Heart left ventricle (tissue), 13 donors: ENCODE measurements around the gene CACNA1D.

ENCODE experiments used
- POLR2A ChIP-seq, 2 donors: fragments of 450-650 bp; IDR thresholded peaks; one replicate each; pipeline ENCODE4 v1.6.1; 2017; ENCODE audit warnings: antibody characterized with exemption in 2 of 2, mild to moderate bottlenecking in 2 of 2, moderate library complexity in 2 of 2
- TF ChIP-seq, protein P1 (sequence below), 12 donors: fragments of 200-600 bp; sonication (generic) in 4 of 12; IDR thresholded peaks; one replicate each; pipeline versions ENCODE4 v1.5.0 to v1.8.0; 2018 to 2022; ENCODE audit warnings: antibody characterized with exemption in 12 of 12, mild to moderate bottlenecking in 5 of 12
- donor health status: ischemic (EF 13 %, LVEDD 7.1; RV severe dilation, severe dysfunction).
- donor health status: DM: no; HTN: yes; CAD: no.
- donor health status: DM: no; HTN: no; CAD: no.
- donor health status: ischemic (EF 25% LVEDD 6.9; RV normal size, moderate dysfunction).
- donor health status: ischemic (EF 25% LVEDD 5.7; RV mildly dilated, moderate dysfunction).
- donor health status: ischemic (EF 35%, LVEDD 5.7; RV mildly dilated, moderate dysfunction).
- donor health status: nonischemic (EF 11% LVEDD 7.7; RV severe dilation, severe dysfunction).
- donor health status: DM: yes; HTN: yes; CAD: no.
- donor health status: PGD.
- donor health status: ischemic (EF 29% LVEDD 5.4; RV normal size, mild dysfunction).
- donor health status: nonischemic (EF 23%, LVEDD 6.1; RV moderate dilation, normal function).

DNA sequence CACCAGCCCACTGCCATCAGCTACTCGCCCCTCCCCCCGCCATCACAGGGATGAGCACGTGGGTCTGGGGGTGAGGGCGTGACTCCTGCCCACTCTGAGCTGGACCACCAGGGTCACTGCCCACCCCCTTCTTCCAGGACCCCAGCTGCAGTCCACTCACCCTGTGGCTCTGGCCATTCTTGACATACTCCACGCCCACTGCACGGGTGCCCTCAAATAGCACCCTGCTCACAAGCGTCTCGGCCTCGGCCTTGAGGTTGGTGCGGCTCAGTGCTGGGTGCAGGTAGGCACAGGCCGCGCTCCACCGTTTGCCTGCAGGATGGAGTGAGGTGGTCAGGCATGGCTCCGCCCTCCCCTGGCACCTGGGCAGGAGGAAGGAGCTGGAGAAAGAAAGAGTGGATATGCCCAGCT, 327.9 kb downstream of the CACNA1D start:
- TF ChIP-seq, protein P1, sequence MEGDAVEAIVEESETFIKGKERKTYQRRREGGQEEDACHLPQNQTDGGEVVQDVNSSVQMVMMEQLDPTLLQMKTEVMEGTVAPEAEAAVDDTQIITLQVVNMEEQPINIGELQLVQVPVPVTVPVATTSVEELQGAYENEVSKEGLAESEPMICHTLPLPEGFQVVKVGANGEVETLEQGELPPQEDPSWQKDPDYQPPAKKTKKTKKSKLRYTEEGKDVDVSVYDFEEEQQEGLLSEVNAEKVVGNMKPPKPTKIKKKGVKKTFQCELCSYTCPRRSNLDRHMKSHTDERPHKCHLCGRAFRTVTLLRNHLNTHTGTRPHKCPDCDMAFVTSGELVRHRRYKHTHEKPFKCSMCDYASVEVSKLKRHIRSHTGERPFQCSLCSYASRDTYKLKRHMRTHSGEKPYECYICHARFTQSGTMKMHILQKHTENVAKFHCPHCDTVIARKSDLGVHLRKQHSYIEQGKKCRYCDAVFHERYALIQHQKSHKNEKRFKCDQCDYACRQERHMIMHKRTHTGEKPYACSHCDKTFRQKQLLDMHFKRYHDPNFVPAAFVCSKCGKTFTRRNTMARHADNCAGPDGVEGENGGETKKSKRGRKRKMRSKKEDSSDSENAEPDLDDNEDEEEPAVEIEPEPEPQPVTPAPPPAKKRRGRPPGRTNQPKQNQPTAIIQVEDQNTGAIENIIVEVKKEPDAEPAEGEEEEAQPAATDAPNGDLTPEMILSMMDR (IDR thresholded peaks at IDR 0.05), result no peak
- no peak for TF ChIP-seq POLR2A (IDR thresholded peaks at IDR 0.05)
